Endometrial microvascular endothelial cells (primary cell): ENCODE measurements around the gene ZFYVE27. TPM values are rescaled to one million over a fixed set of nuclear protein-coding genes. Genes with fewer than 3 reads are reported as not detected.

Source experiments
- in situ Hi-C: cut with HindIII; loops from 2 replicates; pipeline ENCODE4 v1.10.0; 2017; ENCODE audit warnings: low sequenced_read_pairs, low pct_unique_long_range_greater_than_20kb; ENCODE audit errors: inconsistent ontology term
- total RNA-seq: library from RNA; depleted of rRNA; stranded (reverse); fragments of >200 nt; gene quantifications from one replicate; pipeline ENCODE4 v1.2.3, GENCODE V29; 2015; ENCODE audit errors: inconsistent ontology term

ZFYVE27 gene
- total RNA-seq, 1 donor from 2014 or later = 10.3 TPM

DNA sequence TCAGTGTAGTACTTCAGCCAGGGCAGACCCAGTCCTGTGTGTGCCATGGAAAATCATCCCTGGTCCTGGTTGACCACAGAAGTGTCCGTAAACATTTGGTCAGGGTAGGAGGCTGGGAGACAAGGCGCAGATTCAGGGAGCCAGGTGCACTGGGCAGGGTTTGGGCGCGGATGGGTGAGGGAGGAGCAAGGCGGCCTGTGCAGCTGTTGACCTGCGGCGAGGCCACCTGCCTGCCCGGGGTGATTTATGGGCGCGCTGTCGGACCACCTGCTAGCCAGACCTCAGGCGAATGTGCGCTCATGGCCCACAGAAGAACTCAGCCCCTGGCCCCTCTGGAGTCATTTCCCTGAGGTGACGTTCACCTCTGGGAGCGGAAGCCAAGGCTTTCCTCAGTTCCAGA lies 28.3 kb downstream of the ZFYVE27 start:
- in situ Hi-C loops = no loop called here

DNA sequence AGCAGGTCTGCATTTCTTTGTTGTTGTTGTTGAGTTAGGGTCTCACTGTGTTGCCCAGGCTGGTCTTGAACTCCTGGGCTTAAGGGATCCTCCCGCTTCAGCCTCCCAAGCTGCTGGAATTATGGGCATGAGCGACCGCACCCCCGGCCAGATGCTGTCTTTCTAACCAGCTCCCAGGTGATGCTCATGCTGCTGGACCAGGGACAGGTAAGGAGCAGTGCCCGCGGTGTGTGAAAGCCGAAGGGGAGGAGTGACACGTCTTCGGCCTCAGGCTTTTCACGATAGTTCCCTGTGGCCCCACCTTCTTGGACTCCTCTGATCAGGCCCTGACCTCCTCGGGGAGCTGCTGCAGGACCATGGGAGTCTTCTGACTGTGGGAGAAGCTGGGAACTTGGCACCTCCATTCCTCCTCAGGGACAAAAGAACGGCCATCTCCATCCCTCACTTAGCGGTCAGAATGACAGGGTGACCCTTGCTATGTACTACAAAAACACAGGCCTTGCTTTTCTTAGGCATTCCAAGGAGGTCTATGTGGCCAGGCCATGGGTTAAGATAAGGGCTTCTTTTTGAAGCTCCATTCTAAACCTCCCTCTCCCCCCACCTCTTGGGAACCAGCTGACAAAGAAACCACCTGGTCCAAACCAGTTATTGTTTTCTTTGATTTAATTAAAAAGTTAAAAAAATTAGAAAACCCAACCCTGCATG lies 29.3 kb downstream of the ZFYVE27 start:
- in situ Hi-C loops = no loop called here

DNA sequence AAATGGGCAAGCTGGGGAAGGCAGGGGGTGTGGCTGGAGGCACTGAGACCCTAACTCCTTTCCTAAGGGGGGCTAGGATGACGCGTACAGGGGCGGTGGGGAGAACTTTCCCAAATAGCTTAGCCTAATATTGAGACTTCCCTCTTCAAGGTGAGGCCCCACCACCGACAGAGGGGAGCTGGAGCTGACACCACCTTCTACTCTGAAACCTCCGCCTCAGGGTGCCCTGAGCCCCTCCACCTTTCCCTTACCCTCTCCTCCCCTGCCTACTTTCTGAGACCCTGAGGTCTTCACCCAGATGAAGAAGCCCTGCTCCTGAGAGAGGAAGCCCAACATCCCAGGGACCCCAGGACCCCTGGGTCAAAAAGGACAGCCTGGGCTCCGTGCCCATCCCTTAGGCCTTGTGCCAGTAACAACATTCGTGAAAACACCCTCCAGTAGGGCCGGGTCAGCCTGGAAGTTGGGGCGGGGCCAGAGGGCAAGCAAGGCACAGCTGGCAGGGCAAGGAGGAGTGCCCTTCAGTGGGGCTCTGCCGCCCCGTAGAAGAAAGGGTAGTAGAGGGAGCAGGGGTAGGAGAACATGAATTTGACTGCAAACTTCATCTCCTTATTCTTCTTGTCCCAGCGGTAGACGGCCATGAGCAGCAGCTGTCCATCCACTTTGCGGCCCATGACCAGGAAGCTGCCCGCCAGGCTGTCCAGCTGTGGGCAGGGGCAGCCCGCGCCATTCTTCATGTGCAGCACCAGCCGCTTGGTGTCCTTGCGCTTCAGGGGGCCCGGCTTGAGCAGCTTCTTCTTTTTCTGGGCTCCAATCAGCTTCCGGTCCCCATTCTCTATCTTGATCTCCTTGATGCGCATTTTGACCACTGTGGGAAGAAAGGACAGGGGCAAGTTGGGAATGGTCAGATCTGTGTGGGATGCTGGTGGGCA lies 30.3 kb downstream of the ZFYVE27 start:
- in situ Hi-C loops = no loop called here

DNA sequence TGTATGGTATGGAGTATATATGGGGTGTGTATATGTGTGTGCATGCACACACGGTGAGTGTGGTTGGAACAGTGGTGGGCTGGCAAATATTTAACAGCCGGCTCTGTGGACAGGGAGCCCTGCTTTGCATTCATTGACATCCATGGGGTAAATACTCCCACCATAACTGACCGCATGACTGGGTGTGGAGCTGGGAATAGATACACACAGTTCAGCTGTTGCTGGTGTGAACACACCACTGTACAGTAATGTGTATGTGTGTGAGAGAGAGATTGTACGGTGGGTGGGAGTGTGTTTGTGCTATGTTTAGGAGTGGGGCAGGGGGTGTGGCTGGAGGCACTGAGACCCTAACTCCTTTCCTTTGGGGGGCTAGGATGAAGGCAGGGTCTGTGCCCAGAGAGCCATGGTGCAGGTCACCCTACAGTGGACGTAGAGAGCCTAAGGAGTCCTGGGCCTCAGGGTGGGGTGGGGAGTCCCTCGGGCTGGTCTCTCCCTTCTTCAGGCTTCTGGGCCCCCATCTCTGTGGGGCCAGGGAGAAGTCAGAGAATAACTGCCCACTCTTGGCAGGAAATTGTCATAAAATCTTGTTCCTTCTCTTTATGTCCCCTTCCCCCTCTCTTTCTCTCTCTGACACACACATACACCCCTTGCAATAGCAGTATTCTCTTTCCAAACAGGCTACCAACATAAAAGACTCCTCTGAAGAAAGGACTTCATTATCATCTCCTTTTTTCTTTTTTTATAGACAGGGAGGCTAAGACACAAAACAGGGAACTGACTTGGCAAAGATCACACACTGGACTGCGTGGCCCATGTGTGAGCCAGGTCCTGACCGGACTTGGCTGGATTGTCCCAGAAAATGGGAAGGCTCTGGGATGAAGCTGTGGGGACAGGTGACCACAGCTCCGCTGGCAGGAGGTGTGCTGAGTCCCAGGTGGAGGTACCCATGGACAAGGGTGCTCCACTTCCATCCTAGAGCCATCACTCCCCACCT lies 31.7 kb downstream of the ZFYVE27 start:
- in situ Hi-C loops = no loop called here

DNA sequence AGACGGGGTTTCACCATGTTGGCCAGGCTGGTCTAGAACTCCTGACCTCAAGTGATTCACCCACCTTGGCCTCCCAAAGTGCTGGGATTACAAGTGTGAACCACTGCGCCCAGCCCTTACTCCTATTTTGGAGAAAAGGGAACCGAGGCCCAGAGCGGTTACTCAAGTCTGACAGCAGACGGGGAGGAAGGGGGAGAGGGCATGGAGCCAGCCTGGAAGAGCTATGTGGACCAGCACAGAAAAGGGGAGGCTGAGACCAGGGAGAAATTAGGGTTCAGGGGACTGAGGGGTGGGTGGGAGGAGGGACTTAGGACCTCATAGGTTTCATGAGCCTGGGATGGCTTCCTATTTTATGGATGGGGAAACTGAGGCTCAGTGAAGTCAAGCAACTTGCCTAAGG lies 33.3 kb downstream of the ZFYVE27 start:
- in situ Hi-C loops = no loop called here

DNA sequence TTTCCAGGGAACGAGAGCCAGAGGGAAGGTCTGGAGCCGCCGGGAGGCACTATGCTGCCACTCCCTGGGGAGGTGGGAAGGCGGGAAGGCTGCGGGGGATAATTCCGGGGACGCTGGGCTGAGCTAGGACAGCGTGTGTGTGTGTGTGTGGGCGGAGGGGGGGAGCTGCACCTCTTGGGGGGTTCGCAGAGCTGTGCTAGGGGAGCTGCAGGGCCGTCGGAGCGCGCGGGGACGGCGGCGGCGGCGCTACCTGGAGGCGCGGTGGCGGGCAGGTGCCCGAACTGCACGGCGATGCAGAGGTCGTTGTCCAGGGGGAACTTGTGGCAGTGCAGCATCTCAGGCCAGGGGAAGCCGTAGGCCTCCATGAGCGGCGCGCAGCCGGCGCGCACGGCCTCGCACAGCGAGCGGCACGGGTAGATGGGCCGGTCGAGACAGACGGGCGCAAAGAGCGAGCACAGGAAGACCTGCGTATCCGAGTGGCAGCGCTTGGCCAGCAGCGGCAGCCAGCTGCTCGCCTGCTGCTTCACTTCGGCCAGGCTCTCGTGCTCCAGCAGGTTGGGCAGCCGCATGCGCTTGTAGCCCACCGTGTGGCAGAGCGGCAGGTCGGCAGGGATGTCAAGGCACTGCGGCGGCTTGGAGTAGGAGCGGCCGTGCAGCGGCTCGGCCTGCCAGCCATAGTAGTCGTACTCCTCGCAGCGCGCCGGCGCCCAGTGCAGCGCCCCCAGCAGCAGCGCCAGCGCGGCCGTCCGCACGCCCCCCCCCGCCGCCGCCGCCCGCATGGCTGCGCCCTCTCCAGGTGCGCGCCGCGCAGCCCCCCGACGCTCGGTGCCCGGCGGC lies 34.3 kb downstream of the ZFYVE27 start:
- in situ Hi-C loops = no loop called here

DNA sequence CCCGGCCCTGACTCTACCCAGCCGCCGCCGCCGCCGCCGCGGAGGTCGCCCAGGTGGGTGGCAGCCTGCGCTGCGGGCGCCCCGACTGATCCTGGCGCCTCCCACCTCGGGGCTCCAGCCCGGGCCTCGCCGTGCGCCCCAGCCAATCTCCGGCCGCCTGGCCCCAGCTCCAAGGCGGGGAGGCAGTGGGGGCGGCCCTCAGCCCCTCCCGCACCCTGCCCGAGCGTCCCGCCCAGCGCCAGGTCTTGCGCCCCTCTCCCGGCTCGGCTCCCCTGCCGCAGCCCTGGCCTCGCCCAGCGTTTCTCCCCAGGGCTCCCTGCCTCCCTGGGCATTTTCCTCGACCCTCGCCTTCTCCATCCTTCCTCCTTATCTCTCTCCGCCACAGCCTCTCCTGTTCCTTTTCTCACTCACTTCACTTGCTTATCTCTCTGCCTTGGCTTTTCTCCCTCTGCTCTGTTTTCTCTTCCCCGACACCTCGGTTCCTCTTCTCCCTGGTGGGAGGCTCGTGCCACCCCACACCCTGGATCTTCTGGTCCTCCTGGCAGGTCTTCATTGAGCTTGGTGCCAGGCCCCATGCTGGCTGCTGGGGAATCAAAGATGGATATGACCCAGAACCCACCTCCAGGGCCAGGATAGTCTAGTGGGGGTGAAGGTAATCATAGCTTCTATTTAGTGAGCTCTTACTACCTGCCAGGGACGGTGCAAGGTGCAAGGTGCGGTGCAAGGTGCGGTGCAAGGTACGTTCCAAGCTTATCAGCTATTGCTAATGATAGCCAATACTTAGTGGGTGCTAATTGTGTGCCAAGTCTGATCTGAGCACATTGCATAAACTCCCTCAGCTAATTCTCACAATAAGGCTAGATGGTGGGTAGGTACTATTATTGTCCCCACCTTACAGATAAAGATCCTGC lies 35.2 kb downstream of the ZFYVE27 start, which contains the start of gene SFRP5:
Gene SFRP5, minus strand, starts transcription at position 87 of the 911 bp plus-strand sequence. CDS start 166 bp downstream, outside the sequence.
- in situ Hi-C loops = no loop called here

DNA sequence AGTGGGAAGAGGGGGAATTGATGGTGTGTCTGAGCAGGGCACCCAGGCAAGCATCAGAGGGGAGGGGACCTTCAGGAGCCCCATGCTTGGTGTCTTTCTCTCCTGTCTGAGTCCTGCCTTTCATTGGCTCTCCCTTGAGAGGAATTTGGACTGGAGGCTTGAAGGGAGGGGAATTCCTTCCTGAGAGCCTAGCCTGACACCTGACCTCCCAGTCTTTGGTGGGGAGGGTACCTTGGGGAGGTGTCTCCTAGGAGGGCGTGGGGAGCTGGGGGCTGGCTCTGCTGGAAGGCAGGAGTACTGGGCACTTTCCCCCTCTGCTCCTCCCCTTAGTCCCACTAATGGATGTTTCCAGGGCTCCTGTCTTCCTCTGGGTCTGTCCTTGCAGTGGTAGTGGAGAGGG lies 36.2 kb downstream of the ZFYVE27 start:
- in situ Hi-C loops = no loop called here

DNA sequence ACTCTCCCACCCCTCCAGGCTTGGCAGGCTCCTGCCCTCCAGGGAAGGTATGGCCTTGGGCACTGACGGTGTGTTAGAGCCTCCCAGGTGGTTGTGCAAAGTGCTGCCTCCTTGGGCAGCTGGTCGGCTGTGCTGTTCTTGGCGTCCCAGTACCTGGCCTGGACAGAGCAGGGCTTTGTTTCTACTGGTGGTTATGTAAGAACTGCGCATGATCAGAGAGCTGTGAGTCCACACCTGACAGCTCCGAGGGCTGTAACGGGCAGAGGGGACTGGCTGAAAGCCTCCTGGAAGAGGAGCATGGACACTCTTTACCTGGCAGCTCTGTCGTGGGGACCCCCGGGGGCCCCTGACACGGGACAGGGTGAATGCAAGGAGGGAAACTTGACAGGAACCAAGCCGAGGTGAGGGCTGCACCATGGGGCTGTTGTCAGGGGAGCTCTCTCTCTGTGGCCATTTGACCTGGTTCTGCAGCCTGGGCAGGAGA lies 37.9 kb downstream of the ZFYVE27 start:
- in situ Hi-C loops = no loop called here

DNA sequence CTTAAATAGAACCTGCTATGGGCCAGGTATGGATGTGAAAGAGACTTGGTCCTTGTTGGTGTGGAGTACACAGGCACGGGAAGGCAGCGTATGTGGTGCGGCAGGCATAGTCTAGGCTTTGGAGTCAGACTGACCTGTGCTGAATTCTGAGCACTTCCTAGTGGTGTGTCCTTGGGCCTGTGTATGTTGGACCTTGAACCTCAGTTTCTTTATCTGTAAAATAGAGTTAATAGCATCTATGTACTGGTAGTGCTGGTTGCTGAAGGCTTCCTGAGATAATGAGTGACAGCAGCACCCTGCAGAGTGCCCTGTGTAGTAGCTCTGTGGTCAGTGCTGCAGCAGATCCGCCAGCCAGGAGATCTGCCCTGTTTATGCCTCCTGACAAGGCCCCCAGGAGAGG lies 40.2 kb downstream of the ZFYVE27 start:
- in situ Hi-C loops = no loop called here

DNA sequence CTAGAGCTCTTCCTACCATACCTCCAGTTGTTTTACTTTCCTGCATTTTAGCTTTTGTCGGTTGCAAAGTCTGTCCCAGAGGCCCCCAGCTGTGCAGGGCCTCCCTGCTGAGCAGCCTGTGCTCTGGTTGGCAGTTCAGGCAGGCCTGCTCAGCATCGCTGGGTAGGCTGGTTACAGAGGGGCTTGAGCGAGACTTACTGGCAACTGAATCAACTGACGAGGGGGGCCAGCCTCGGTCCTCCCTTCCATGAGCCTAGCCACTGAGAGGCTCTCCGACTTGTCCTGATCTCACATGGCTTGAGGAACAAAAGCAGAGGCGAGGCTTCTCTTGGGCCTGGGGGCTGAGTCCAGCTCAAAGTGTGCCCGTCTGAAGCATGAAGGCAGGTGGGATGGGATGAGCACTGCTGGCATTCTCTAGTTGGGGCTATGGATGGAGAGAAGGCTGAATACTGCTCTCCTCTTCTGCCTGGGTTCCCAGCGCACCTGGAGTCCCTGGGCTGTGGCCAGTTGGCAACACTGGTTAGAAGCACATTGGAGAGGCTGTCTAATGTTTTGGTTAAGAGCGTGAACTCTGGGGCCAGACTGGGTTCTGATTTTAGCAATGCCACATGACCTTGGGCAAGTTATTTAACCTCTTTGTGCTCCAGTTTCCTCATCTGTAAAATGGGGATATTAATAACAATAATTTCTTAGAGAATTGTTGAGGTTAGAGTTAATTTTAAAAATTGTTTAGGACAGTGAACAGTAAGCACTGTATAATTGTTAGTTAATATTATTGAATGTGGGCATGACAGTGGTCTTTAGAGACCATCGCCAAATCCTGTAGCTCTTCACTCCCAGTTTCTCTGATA lies 41.7 kb downstream of the ZFYVE27 start:
- in situ Hi-C loops = no loop called here

DNA sequence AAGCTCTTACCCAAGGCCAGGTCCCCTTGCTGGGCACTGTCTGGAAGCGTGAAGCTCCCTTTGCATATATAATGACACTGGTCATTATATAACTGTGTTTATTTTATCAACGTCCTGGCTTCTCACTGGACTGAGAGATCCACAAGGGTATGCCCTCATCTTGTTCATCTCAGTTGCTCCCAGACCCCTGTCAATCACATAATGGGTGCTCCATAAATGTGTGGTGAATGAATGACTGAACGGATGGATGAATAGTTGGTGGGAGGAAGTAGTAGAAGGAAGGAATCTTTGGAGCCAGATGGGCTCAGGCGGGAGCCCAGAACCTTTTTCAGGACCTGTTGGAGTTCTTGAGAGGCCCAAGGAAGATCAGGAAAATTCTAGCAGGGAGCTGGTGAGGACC lies 42.6 kb downstream of the ZFYVE27 start:
- in situ Hi-C loops = no loop called here

DNA sequence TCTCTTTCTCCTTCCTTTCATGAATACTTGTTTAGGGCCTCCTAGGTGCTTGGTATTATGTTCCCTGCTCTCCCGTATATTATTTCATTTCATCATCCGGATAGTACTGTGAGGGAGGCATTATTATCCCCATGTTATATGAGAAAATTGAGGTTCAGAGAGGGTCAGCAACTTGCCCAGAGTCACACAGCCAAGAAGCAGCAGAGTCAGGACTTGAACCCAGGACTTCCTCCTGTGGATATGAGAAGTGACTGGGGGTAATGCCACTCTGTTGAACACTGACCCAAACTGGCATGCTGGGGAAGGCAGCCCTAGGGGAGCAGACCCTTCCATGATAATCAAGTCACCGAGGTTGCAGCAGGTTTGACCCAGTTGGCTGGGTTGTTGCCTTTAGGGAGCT lies 43.0 kb downstream of the ZFYVE27 start:
- in situ Hi-C loops = no loop called here

DNA sequence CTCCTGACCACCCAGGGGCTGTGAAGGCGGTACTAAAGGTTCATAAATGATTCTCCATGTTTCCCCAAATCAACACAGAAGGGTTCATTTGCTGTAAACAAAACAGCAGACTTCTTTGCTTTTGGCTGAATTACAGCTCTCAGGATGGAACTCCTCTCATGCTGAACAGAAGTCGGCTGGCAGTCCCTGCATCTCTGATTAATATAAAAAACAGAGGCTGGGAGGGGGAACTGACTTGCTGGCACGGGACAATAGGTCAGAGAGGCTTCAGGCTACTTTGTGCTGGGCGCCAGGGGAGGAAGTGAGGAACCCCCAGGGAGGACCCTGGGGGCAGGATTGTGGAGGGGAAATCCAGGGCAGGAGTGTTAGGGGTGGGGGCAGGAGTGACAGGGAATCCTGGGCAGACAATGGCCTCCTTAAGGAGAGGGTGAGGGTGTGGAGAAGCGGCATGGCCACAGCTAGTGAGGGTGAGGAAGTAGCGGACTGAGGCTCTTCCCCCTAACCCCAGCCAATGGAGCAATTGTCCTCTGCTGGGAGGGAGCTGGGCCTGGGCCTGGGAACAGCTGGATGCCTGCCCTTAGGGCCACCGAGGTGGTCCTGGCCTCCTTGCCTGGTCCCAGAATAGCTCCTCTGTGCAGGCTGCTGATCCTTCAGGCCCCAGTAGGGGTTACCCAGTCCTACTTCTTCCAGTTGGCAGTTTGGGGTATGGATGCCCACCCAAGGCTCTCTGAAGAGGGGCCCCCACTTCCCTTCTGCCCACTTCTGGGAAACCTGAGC lies 44.1 kb downstream of the ZFYVE27 start:
- in situ Hi-C loops = no loop called here

DNA sequence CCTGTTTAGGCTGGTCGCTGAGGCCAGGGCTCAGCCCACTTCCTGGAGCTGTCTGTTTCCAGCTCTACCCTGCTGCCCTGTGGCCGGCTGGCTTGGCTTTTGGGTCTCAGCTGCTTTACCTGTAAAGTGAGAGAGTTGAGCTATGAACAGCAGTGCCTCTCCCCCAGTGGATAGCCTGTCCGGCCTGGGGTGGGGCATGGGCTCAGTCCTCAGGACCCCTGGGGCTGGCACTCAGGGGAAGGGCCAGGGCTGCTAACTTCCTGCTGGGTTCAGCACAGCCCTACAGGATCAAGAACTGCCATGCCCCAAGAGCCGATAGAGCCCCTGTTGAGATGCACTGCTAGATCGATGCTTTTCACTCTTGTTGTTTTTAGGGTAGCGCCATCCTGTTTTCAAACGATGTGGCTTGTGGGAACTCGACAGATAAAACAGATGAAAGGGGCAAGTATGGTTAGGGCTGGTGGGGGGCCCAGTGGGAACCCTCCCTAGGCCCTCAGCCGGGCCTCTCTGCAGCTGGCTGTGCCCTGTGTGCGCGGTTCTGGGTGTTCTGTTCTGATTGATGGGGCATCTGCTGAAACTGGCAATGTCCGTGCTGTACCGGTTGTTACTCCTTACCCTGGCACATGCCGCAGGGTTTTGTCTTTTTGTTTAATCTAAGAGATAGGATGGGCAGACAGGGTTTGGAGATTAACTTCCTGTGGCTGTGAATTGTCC lies 44.8 kb downstream of the ZFYVE27 start:
- in situ Hi-C loops = no loop called here
